ENCODE measurements around the gene A2ML1. TPM values are rescaled to one million over a fixed set of nuclear protein-coding genes. Genes with fewer than 3 reads are reported as not detected.

Gene A2ML1
- total RNA-seq, 1 experiment from 2014 or later = not detected

- DNase-seq = no peak
- H4K20me1 ChIP-seq (ENCODE audit: insufficient read depth, low read depth, low read length) = no peaks in the 10 kb centered on the region
- no peaks in the 10 kb centered on the region for H3K9me3 ChIP-seq (ENCODE audit: low read length)
- H3K27ac ChIP-seq (ENCODE audit: low read length) = no peak overlapping the region
- H3K4me3 ChIP-seq (ENCODE audit: low read length) = no peak overlapping the region
- no peaks in the 10 kb centered on the region for H3K27me3 ChIP-seq (ENCODE audit: low read length)
- H3K79me2 ChIP-seq (ENCODE audit: low read length) = no peaks in the 10 kb centered on the region
- H3K9ac ChIP-seq (ENCODE audit: low read length) = no peak overlapping the region
- H3K9me2 ChIP-seq (replicated peaks; ENCODE audit: insufficient read depth, low read length) = no peaks in the 10 kb centered on the region
- no peaks in the 10 kb centered on the region for H3K36me3 ChIP-seq (ENCODE audit: insufficient read depth, low read length)
- no peak overlapping the region for H2AFZ ChIP-seq (ENCODE audit: low read length)
- no peak overlapping the region for H3K4me2 ChIP-seq (ENCODE audit: low read depth, low read length, poor library complexity, severe bottlenecking)
- H3K4me1 ChIP-seq (ENCODE audit: low read length) = no peaks in the 10 kb centered on the region
Observed at GRCh38 chr12:8867786-8868185, 45.4 kb downstream of the A2ML1 start.

- H4K20me1 ChIP-seq (ENCODE audit: insufficient read depth, low read depth, low read length) = no peaks in the 10 kb centered on the region
- no peak overlapping the region for H3K4me2 ChIP-seq (ENCODE audit: low read depth, low read length, poor library complexity, severe bottlenecking)
- no peaks in the 10 kb centered on the region for H3K79me2 ChIP-seq (ENCODE audit: low read length)
- H3K9me2 ChIP-seq (replicated peaks; ENCODE audit: insufficient read depth, low read length) = no peaks in the 10 kb centered on the region
- H3K27me3 ChIP-seq (ENCODE audit: low read length) = no peaks in the 10 kb centered on the region
- DNase-seq = no peak
- no peaks in the 10 kb centered on the region for H3K4me1 ChIP-seq (ENCODE audit: low read length)
- H3K27ac ChIP-seq (ENCODE audit: low read length) = no peak overlapping the region
- H3K36me3 ChIP-seq (ENCODE audit: insufficient read depth, low read length) = no peaks in the 10 kb centered on the region
- no peak overlapping the region for H3K9ac ChIP-seq (ENCODE audit: low read length)
- no peaks in the 10 kb centered on the region for H3K9me3 ChIP-seq (ENCODE audit: low read length)
- H3K4me3 ChIP-seq (ENCODE audit: low read length) = no peak overlapping the region
- no peak overlapping the region for H2AFZ ChIP-seq (ENCODE audit: low read length)
Observed at GRCh38 chr12:8870586-8870985, 48.2 kb downstream of the A2ML1 start.

- Histone ChIP-seq H3K27ac (ENCODE audit: low read length) (no peak overlapping the region), H3K4me2 (ENCODE audit: low read depth, low read length, poor library complexity, severe bottlenecking) (no peak overlapping the region), H3K79me2 (ENCODE audit: low read length) (no peaks in the 10 kb centered on the region), H3K9me2 (replicated peaks; ENCODE audit: insufficient read depth, low read length) (no peaks in the 10 kb centered on the region), H3K9ac (ENCODE audit: low read length) (no peak overlapping the region), H4K20me1 (ENCODE audit: insufficient read depth, low read depth, low read length) (no peaks in the 10 kb centered on the region), H3K4me3 (ENCODE audit: low read length) (no peak overlapping the region), H3K4me1 (ENCODE audit: low read length) (no peaks in the 10 kb centered on the region), H2AFZ (ENCODE audit: low read length) (no peak overlapping the region), H3K36me3 (ENCODE audit: insufficient read depth, low read length) (no peaks in the 10 kb centered on the region), H3K27me3 (ENCODE audit: low read length) (no peaks in the 10 kb centered on the region), H3K9me3 (ENCODE audit: low read length) (no peaks in the 10 kb centered on the region)
- DNase-seq = no peak
Observed at GRCh38 chr12:8871068-8871467, 48.6 kb downstream of the A2ML1 start.

GRCh38 chr12:8876887-8877286 is 54.5 kb downstream of the A2ML1 start:
- Histone ChIP-seq H4K20me1 (ENCODE audit: insufficient read depth, low read depth, low read length) (no peaks in the 10 kb centered on the region), H3K9ac (ENCODE audit: low read length) (no peak overlapping the region)

GRCh38 chr12:8886502-8887284 is 64.3 kb downstream of the A2ML1 start:
- no peak overlapping the region for H3K9ac ChIP-seq (ENCODE audit: low read length)
- no peak overlapping the region for H3K27ac ChIP-seq (ENCODE audit: low read length)
- DNase-seq = no peak
- no peaks in the 10 kb centered on the region for H3K27me3 ChIP-seq (ENCODE audit: low read length)
- H3K9me3 ChIP-seq (ENCODE audit: low read length) = no peaks in the 10 kb centered on the region
- H4K20me1 ChIP-seq (ENCODE audit: insufficient read depth, low read depth, low read length) = no peaks in the 10 kb centered on the region
- no peak overlapping the region for H3K4me3 ChIP-seq (ENCODE audit: low read length)
- no peaks in the 10 kb centered on the region for H3K36me3 ChIP-seq (ENCODE audit: insufficient read depth, low read length)
- H2AFZ ChIP-seq (ENCODE audit: low read length) = no peak overlapping the region
- H3K4me2 ChIP-seq (ENCODE audit: low read depth, low read length, poor library complexity, severe bottlenecking) = no peak overlapping the region
- H3K79me2 ChIP-seq (ENCODE audit: low read length) = no peaks in the 10 kb centered on the region
- H3K4me1 ChIP-seq (ENCODE audit: low read length) = peaks cover 4% of the 10 kb centered on the region; the same call in 1 of the 2 replicates
- H3K9me2 ChIP-seq (replicated peaks; ENCODE audit: insufficient read depth, low read length) = no peaks in the 10 kb centered on the region

More at GRCh38 chr12:8876887-8877286, 54.5 kb downstream of the A2ML1 start:
- Histone ChIP-seq H3K4me2 (ENCODE audit: low read depth, low read length, poor library complexity, severe bottlenecking) (no peak overlapping the region), H3K36me3 (ENCODE audit: insufficient read depth, low read length) (no peaks in the 10 kb centered on the region), H3K4me1 (ENCODE audit: low read length) (no peaks in the 10 kb centered on the region), H3K27me3 (ENCODE audit: low read length) (no peaks in the 10 kb centered on the region), H3K79me2 (ENCODE audit: low read length) (no peaks in the 10 kb centered on the region), H2AFZ (ENCODE audit: low read length) (no peak overlapping the region), H3K27ac (ENCODE audit: low read length) (no peak overlapping the region), H3K9me3 (ENCODE audit: low read length) (no peaks in the 10 kb centered on the region), H3K9me2 (replicated peaks; ENCODE audit: insufficient read depth, low read length) (no peaks in the 10 kb centered on the region), H3K4me3 (ENCODE audit: low read length) (no peak overlapping the region)
- no peak for DNase-seq

- no peaks in the 10 kb centered on the region for H3K36me3 ChIP-seq (ENCODE audit: insufficient read depth, low read length)
- H3K9ac ChIP-seq (ENCODE audit: low read length) = no peak overlapping the region
- no peak overlapping the region for H3K4me2 ChIP-seq (ENCODE audit: low read depth, low read length, poor library complexity, severe bottlenecking)
- H3K27ac ChIP-seq (ENCODE audit: low read length) = no peak overlapping the region
- no peaks in the 10 kb centered on the region for H4K20me1 ChIP-seq (ENCODE audit: insufficient read depth, low read depth, low read length)
- peaks cover 4% of the 10 kb centered on the region; the same call in 1 of the 2 replicates for H3K4me1 ChIP-seq (ENCODE audit: low read length)
- no peaks in the 10 kb centered on the region for H3K9me3 ChIP-seq (ENCODE audit: low read length)
- no peaks in the 10 kb centered on the region for H3K9me2 ChIP-seq (replicated peaks; ENCODE audit: insufficient read depth, low read length)
- no peaks in the 10 kb centered on the region for H3K27me3 ChIP-seq (ENCODE audit: low read length)
- H3K4me3 ChIP-seq (ENCODE audit: low read length) = no peak overlapping the region
- no peaks in the 10 kb centered on the region for H3K79me2 ChIP-seq (ENCODE audit: low read length)
- DNase-seq = no peak
- no peak overlapping the region for H2AFZ ChIP-seq (ENCODE audit: low read length)
Observed at GRCh38 chr12:8887285-8887715, 64.9 kb downstream of the A2ML1 start.

- Histone ChIP-seq H3K9ac (ENCODE audit: low read length) (peak overlapping the region; percentile 64), H3K27ac (ENCODE audit: low read length) (no peak overlapping the region)
Observed at GRCh38 chr12:8890313-8891085, 68.1 kb downstream of the A2ML1 start.

GRCh38 chr12:8891976-8892375 is 69.6 kb downstream of the A2ML1 start:
- no peaks in the 10 kb centered on the region for H3K27me3 ChIP-seq (ENCODE audit: low read length)
- no peak overlapping the region for H3K4me3 ChIP-seq (ENCODE audit: low read length)
- H3K4me2 ChIP-seq (ENCODE audit: low read depth, low read length, poor library complexity, severe bottlenecking) = no peak overlapping the region
- no peaks in the 10 kb centered on the region for H4K20me1 ChIP-seq (ENCODE audit: insufficient read depth, low read depth, low read length)
- no peak overlapping the region for H3K9ac ChIP-seq (ENCODE audit: low read length)
- H2AFZ ChIP-seq (ENCODE audit: low read length) = no peak overlapping the region
- H3K9me3 ChIP-seq (ENCODE audit: low read length) = no peaks in the 10 kb centered on the region
- no peak overlapping the region for H3K27ac ChIP-seq (ENCODE audit: low read length)
- H3K4me1 ChIP-seq (ENCODE audit: low read length) = peaks cover 4% of the 10 kb centered on the region; the same call in 1 of the 2 replicates
- H3K36me3 ChIP-seq (ENCODE audit: insufficient read depth, low read length) = no peaks in the 10 kb centered on the region
- DNase-seq = no peak
- H3K79me2 ChIP-seq (ENCODE audit: low read length) = no peaks in the 10 kb centered on the region
- no peaks in the 10 kb centered on the region for H3K9me2 ChIP-seq (replicated peaks; ENCODE audit: insufficient read depth, low read length)

More at GRCh38 chr12:8890313-8891085, 68.1 kb downstream of the A2ML1 start:
- Histone ChIP-seq H3K27me3 (ENCODE audit: low read length) (no peaks in the 10 kb centered on the region), H4K20me1 (ENCODE audit: insufficient read depth, low read depth, low read length) (no peaks in the 10 kb centered on the region), H3K36me3 (ENCODE audit: insufficient read depth, low read length) (no peaks in the 10 kb centered on the region), H3K9me3 (ENCODE audit: low read length) (no peaks in the 10 kb centered on the region), H2AFZ (ENCODE audit: low read length) (peak overlapping the region; percentile 98), H3K4me1 (ENCODE audit: low read length) (peaks cover 4% of the 10 kb centered on the region; the same call in 1 of the 2 replicates), H3K9me2 (replicated peaks; ENCODE audit: insufficient read depth, low read length) (no peaks in the 10 kb centered on the region), H3K4me2 (ENCODE audit: low read depth, low read length, poor library complexity, severe bottlenecking) (peak overlapping the region; percentile 82), H3K4me3 (ENCODE audit: low read length) (peak overlapping the region; percentile 63), H3K79me2 (ENCODE audit: low read length) (no peaks in the 10 kb centered on the region)
- peak; percentile 77 for DNase-seq
